Keratinocyte (primary cell): ENCODE results near the gene FKBP10. TPM values are rescaled to one million over a fixed set of nuclear protein-coding genes. Genes with fewer than 3 reads are reported as not detected.

Experiments
- DNase-seq: peaks from one replicate; pipeline ENCODE4 v3.0.0-alpha.2; 2011; ENCODE audit warnings: low read depth, missing footprints, low spot score
- FAIRE-seq: peaks from 2 replicates; lab custom pipeline; 2011; peaks lifted over from hg19 to GRCh38; lab: Jason Lieb, UNC
- H2AFZ ChIP-seq: 2 replicates; pipeline ENCODE4 v1.6.0; 2012; ENCODE audit warnings: low read length, control low read depth, inconsistent platforms; ENCODE audit not compliant: control insufficient read depth
- H3K27ac ChIP-seq: 2 replicates; pipeline ENCODE4 v1.5.1; 2011; ENCODE audit warnings: low read length; ENCODE audit not compliant: control insufficient read depth, insufficient read depth
- H3K27me3 ChIP-seq: 3 replicates; pipeline ENCODE4 v1.6.0; 2011; ENCODE audit warnings: low read length; ENCODE audit not compliant: control insufficient read depth, insufficient read depth; ENCODE audit errors: extremely low read depth
- H3K36me3 ChIP-seq, 2 experiments: 2 replicates in 1 of 2; 3 replicates in 1 of 2; pipeline ENCODE4 v1.5.1; 2011; ENCODE audit warnings: low read length in 2 of 2, mild to moderate bottlenecking in 1 of 2; ENCODE audit not compliant: control insufficient read depth in 2 of 2, insufficient read depth in 2 of 2; ENCODE audit errors: extremely low read depth in 1 of 2
- H3K4me1 ChIP-seq: 3 replicates; pipeline ENCODE4 v1.5.1; 2011; ENCODE audit warnings: low read length; ENCODE audit not compliant: control insufficient read depth, insufficient read depth; ENCODE audit errors: extremely low read depth
- H3K4me2 ChIP-seq: 3 replicates; pipeline ENCODE4 v1.6.0; 2011; ENCODE audit warnings: low read depth, low read length; ENCODE audit not compliant: control insufficient read depth, insufficient read depth; ENCODE audit errors: extremely low read depth
- H3K4me3 ChIP-seq, 3 experiments: fragments of 200-600 bp in 1 of 3; sonication (generic) in 1 of 3; 2 replicates in 2 of 3; 3 replicates in 1 of 3; pipeline ENCODE4 v1.5.1; 2011 to 2016; ENCODE audit warnings: low read length in 3 of 3, mild to moderate bottlenecking in 3 of 3, control low read depth in 2 of 3, inconsistent platforms in 1 of 3, low read depth in 1 of 3, mixed read lengths in 1 of 3, mixed run types in 1 of 3, moderate library complexity in 1 of 3; ENCODE audit not compliant: control insufficient read depth in 2 of 3, insufficient read depth in 2 of 3; ENCODE audit errors: extremely low read depth in 1 of 3
- H3K79me2 ChIP-seq: 2 replicates; pipeline ENCODE4 v1.6.0; 2012; ENCODE audit warnings: low read length; ENCODE audit not compliant: control insufficient read depth, insufficient read depth
- H3K9ac ChIP-seq: 3 replicates; pipeline ENCODE4 v1.6.0; 2011; ENCODE audit warnings: low read length; ENCODE audit not compliant: control insufficient read depth, insufficient read depth; ENCODE audit errors: extremely low read depth
- H3K9me1 ChIP-seq: 3 replicates; pipeline ENCODE4 v1.6.0; 2011; ENCODE audit warnings: low read length; ENCODE audit not compliant: control insufficient read depth, insufficient read depth; ENCODE audit errors: extremely low read depth
- H3K9me3 ChIP-seq: 2 replicates; pipeline ENCODE4 v1.5.1; 2012; ENCODE audit warnings: low read depth, low read length; ENCODE audit not compliant: control insufficient read depth
- H4K20me1 ChIP-seq: 3 replicates; pipeline ENCODE4 v1.6.0; 2011; ENCODE audit warnings: low read length; ENCODE audit not compliant: control insufficient read depth, insufficient read depth; ENCODE audit errors: extremely low read depth
- CTCF ChIP-seq, 3 experiments: IDR thresholded peaks in 1 of 3; conservative IDR thresholded peaks in 1 of 3; optimal IDR thresholded peaks in 1 of 3; 2 replicates in 2 of 3; 3 replicates in 1 of 3; pipeline versions ENCODE3 to v1.5.1; 2011; ENCODE audit warnings: low read length in 3 of 3, mild to moderate bottlenecking in 3 of 3, moderate library complexity in 2 of 3, control low read depth in 1 of 3, inconsistent platforms in 1 of 3; ENCODE audit not compliant: insufficient read depth in 2 of 3; ENCODE audit errors: extremely low read depth in 1 of 3
- EZH2 ChIP-seq: IDR thresholded peaks from one replicate; pipeline ENCODE4 v1.6.1; 2012; ENCODE audit warnings: inconsistent platforms, mild to moderate bottlenecking, low read length, moderate library complexity
- dilution Hi-C: fragments of 300-500 bp; cut with MboI; formaldehyde crosslinking; loops from one replicate; pipeline ENCODE4 v1.7.0; 2020; ENCODE audit warnings: low sequenced_read_pairs; ENCODE audit not compliant: extremely low pct_ligation_motif_present
- polyA plus RNA-seq, 5 experiments: library from polyadenylated mRNA; depleted of rRNA in 3 of 5; stranded (reverse) in 3 of 5; stranded (forward) in 1 of 5; unstranded in 1 of 5; fragments of >200 nt; gene quantifications; 1 replicate in 1 of 5; 2 replicates in 3 of 5; 3 replicates in 1 of 5; pipeline versions ENCODE4 v1.2.1 to v1.2.3, GENCODE V29; 2011 to 2012; ENCODE audit warnings: missing spikeins in 2 of 5, low read depth in 1 of 5, low replicate concordance in 1 of 5

Gene FKBP10
- polyA plus RNA-seq, 1 donor (not counting 4 experiments of a cell fraction or from before 2014, with no cell fraction given): 0.38 TPM

DNA sequence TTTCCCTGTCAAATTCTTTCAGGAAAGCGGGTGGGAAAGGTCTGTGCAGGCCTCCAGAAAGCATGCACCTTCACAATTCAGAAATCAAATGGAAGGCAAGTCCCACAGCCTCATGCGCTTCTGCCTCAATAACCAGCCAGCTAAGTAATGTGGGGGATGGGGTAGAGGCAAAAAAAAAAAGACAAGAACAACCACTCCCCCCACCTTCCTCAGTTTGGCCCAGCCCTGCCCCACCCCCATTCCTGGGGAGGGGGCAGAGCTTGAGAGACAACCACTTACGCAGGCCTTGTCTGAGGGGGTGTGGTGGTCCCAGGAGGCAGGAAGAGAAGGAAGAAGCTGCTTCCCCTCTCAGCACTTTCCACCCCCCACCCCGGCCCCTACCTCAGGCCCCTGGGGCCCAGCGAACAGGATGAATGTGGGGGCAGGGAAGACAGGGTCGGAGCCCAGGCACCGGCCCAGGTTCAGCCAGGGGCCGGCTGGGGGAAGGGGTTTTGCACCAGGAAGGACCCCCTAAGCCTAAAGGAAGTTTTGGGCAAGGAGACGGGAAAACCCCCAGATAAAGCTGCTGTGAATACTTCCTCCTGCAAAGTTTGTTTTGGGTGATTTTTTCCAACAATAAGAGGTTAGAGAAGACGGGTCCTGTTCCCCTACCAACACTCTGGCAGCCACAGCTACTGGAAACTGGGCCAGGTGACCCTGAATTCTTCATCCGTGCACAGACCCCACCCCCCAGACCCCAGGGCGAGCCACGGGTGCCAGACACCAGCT is 27.5 kb upstream of the FKBP10 start:
- FAIRE-seq (no peak), DNase-seq (no peak)
- Histone ChIP-seq H3K27ac (peak overlapping the region; percentile 85), H4K20me1 (peaks cover 18% of the 10 kb centered on the region), H2AFZ (no peak overlapping the region), H3K79me2 (peaks cover 52% of the 10 kb centered on the region), H3K9ac (peak overlapping the region; percentile 90), H3K9me1 (peaks cover 7% of the 10 kb centered on the region), H3K36me3 (peaks cover 6 to 18% of the 10 kb centered on the region in 2 experiments), H3K4me3 (peak overlapping the region; percentile 51 to 91 (median 60)), H3K27me3 (no peaks in the 10 kb centered on the region), H3K4me2 (peak overlapping the region; percentile 100), H3K9me3 (no peaks in the 10 kb centered on the region), H3K4me1 (peaks cover 55% of the 10 kb centered on the region)
- dilution Hi-C loops: no loop called here
- no peak for TF ChIP-seq CTCF (optimal IDR thresholded peaks at IDR 0.05 in 1 of 3, IDR thresholded peaks at IDR 0.05 in 1 of 3, conservative IDR thresholded peaks at IDR 0.05 in 1 of 3; ENCODE audit: extremely low read depth in 1 of 3, insufficient read depth in 2 of 3, low read length in 3 of 3)
- TF ChIP-seq EZH2: no peak

GRCh38 chr17:41785859-41786226 is 27.0 kb upstream of the FKBP10 start:
- DNase-seq: no peak
- FAIRE-seq: no peak

More at GRCh38 chr17:41785859-41786226, 27.0 kb upstream of the FKBP10 start:
- peaks cover 7% of the 10 kb centered on the region for H3K9me1 ChIP-seq
- H3K27ac ChIP-seq: peak overlapping the region; percentile 85
- TF ChIP-seq CTCF (optimal IDR thresholded peaks at IDR 0.05 in 1 of 3, IDR thresholded peaks at IDR 0.05 in 1 of 3, conservative IDR thresholded peaks at IDR 0.05 in 1 of 3; ENCODE audit: extremely low read depth in 1 of 3, insufficient read depth in 2 of 3, low read length in 3 of 3): peak in 1 of 3 experiments; percentile 52
- no peak for TF ChIP-seq EZH2
- peak overlapping the region; percentile 100 for H3K4me2 ChIP-seq
- no peak overlapping the region for H2AFZ ChIP-seq
- no peaks in the 10 kb centered on the region for H3K9me3 ChIP-seq
- dilution Hi-C loops: no loop called here
- peaks cover 18% of the 10 kb centered on the region for H4K20me1 ChIP-seq
- no peaks in the 10 kb centered on the region for H3K27me3 ChIP-seq
- peaks cover 6 to 18% of the 10 kb centered on the region in 2 experiments for H3K36me3 ChIP-seq
- H3K79me2 ChIP-seq: peaks cover 48% of the 10 kb centered on the region
- peaks cover 55% of the 10 kb centered on the region for H3K4me1 ChIP-seq
- H3K4me3 ChIP-seq: peak overlapping the region; percentile 51 to 91 (median 60)
- peak overlapping the region; percentile 90 for H3K9ac ChIP-seq
